Activated T-helper 1 cell treated with anti-CD3 and anti-CD28 coated beads, Interleukin-12 subunit alpha, Interleukin-12 subunit beta, Interleukin-2, Interleukin-4 antibody, amounts not matched to agents 30 ng/mL and 10 ng/mL and 1 ng/mL, durations not matched to agents 14 hours and 24 hours and 36 hours (primary cell): Measurements from ENCODE around the gene OCA2. TPM values are rescaled to one million over a fixed set of nuclear protein-coding genes. Genes with fewer than 3 reads are reported as not detected.

Experiments
- DNase-seq: peaks from one replicate; pipeline ENCODE4 v3.0.0; 2021; ENCODE audit warnings: low spot score
- H3K27ac Mint-ChIP-seq: one replicate; pipeline ENCODE4 v1.8.0; 2021; ENCODE audit warnings: mild to moderate bottlenecking, mixed read lengths
- H3K27me3 Mint-ChIP-seq: one replicate; pipeline ENCODE4 v1.8.0; 2022; ENCODE audit warnings: mild to moderate bottlenecking, moderate library complexity, mixed read lengths; ENCODE audit not compliant: insufficient read depth
- H3K36me3 Mint-ChIP-seq: one replicate; pipeline ENCODE4 v1.8.0; 2021; ENCODE audit warnings: low read depth, mixed read lengths
- H3K4me1 Mint-ChIP-seq: one replicate; pipeline ENCODE4 v1.8.0; 2021; ENCODE audit warnings: low read depth, mixed read lengths
- H3K4me3 Mint-ChIP-seq: one replicate; pipeline ENCODE4 v1.8.0; 2021; ENCODE audit warnings: mild to moderate bottlenecking, moderate library complexity, mixed read lengths
- H3K9me3 Mint-ChIP-seq: one replicate; pipeline ENCODE4 v1.8.0; 2021; ENCODE audit warnings: mixed read lengths
- intact Hi-C: fragments of 100-400 bp; cut with micrococcal nuclease; formaldehyde crosslinking; loops from one replicate; pipeline ENCODE4 v1.15.1; 2024
- total RNA-seq: library from RNA; stranded (reverse); gene quantifications from 2 replicates; pipeline ENCODE4 v1.2.3, GENCODE V29; 2022

OCA2 gene
- total RNA-seq, 1 donor from 2014 or later, result not detected

DNA sequence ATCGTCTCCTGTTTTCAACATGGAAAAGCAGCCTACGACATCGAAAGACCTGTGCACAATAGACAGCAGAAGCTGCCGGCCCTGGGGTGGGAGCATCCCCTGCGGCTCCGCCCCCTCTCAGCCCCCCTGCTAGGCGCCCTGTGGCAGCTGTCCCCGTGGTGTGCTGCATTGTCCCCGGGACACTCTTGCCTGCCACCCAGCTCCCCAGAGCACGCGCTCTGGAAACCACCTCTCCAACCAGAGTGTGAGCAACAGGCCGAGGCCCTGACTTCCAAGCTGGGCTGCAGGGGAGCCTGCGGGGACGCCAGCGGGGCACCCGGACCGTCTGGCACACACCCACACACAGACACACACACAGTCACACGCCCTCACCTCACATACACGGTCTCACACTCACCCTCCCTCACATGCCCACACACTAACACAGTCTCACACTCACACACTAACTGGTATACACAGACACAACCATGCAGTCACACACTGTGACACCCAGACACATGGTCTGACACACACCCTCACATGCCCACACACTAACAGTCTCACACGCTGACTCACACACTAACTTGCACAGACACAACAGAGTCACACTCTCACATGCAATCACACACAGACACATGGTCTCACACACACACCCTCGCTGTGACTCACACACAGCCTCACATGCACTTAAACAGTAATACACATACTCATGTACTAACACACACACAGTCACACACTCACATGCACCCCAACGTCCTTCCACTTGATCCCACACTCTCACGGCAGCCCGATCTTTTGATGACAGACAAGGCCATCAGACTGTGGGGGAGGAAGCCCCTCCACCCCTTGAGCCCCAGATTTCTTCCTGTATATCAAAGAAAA lies 94.7 kb downstream of the OCA2 start:
- Mint-ChIP-seq H3K9me3 (peaks cover 9% of the 10 kb centered on the region), H3K27me3 (no peaks in the 10 kb centered on the region), H3K4me1 (no peaks in the 10 kb centered on the region), H3K4me3 (no peak overlapping the region), H3K36me3 (no peaks in the 10 kb centered on the region), H3K27ac (no peak overlapping the region)
- intact Hi-C loops, result no loop called here
- DNase-seq, result no peak

GRCh38 chr15:28003302-28004037 lies 95.6 kb downstream of the OCA2 start:
- intact Hi-C loops, result no loop called here

DNA sequence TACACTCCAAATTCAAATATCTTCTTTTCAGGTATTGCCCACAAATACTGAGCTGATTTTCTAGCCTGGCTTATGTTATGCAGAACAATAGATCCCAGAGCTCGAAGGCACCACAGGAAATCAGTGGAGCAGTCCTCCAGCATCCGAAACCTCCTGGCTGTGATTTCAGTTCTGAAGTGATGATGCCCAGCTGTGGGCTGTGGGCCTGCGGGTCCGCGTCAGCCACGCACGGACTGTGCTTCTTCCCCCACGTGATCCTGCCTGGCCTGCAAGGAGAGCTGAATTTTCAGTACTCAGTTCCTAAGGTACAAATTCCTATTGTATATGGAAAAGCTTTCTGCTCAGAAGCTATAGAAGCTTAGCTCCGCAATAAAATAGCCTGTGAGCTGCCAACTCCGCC lies 96.2 kb downstream of the OCA2 start:
- H3K36me3 Mint-ChIP-seq, result no peaks in the 10 kb centered on the region
- H3K27me3 Mint-ChIP-seq, result no peaks in the 10 kb centered on the region
- H3K9me3 Mint-ChIP-seq, result peaks cover 9% of the 10 kb centered on the region
- H3K4me1 Mint-ChIP-seq, result no peaks in the 10 kb centered on the region
- no peak overlapping the region for H3K27ac Mint-ChIP-seq
- no peak for DNase-seq
- no peak overlapping the region for H3K4me3 Mint-ChIP-seq
- intact Hi-C loops, result no loop called here

More at GRCh38 chr15:28003302-28004037, 95.6 kb downstream of the OCA2 start:
- Mint-ChIP-seq H3K9me3 (peaks cover 9% of the 10 kb centered on the region), H3K4me3 (no peak overlapping the region), H3K36me3 (no peaks in the 10 kb centered on the region), H3K4me1 (no peaks in the 10 kb centered on the region), H3K27ac (no peak overlapping the region), H3K27me3 (no peaks in the 10 kb centered on the region)
- no peak for DNase-seq

DNA sequence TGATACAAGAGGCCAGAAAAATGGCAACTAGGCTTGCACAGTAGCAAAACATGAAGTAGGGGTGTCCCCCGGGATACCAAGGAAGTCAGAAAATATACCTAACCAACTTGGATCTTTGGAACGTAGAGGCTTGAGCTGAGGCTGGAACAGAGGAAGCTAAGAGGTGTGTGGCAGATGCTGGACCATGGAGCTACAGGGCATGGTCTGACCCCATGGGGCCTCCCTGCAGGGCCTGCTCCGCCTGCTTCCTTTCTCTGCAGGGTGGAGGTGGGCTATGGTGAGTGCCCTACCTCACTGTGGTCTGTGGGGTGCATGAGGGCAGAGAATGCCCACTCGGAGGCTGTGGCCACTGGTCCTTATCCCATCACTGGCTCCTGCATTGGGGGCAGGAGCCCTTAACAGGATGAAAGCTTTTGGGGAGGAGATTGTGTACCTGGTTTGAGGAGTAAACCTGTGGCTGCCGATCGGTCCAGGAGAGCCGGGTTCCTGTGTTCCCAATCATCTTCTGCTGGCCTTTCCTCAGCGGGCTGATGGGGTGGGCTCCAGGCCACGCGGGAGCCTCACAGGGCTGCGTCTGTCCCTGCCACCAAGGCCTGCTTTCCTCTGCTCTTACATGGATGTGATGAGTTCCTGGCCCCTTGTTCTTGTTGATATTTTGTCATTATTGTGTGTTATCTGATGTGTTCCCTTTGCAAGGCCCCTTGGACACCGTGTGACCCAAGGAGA lies 96.8 kb downstream of the OCA2 start:
- H3K36me3 Mint-ChIP-seq, result no peaks in the 10 kb centered on the region
- no peaks in the 10 kb centered on the region for H3K4me1 Mint-ChIP-seq
- DNase-seq, result no peak
- H3K9me3 Mint-ChIP-seq, result peaks cover 9% of the 10 kb centered on the region
- no peaks in the 10 kb centered on the region for H3K27me3 Mint-ChIP-seq
- intact Hi-C loops, result no loop called here
- no peak overlapping the region for H3K27ac Mint-ChIP-seq
- no peak overlapping the region for H3K4me3 Mint-ChIP-seq

GRCh38 chr15:28001641-28002040 lies 97.5 kb downstream of the OCA2 start:
- intact Hi-C loops, result no loop called here
- H3K4me3 Mint-ChIP-seq, result no peak overlapping the region
- H3K27me3 Mint-ChIP-seq, result no peaks in the 10 kb centered on the region
- H3K9me3 Mint-ChIP-seq, result peaks cover 13% of the 10 kb centered on the region
- no peak for DNase-seq
- no peaks in the 10 kb centered on the region for H3K4me1 Mint-ChIP-seq
- H3K27ac Mint-ChIP-seq, result no peak overlapping the region
- H3K36me3 Mint-ChIP-seq, result peaks cover 1% of the 10 kb centered on the region

DNA sequence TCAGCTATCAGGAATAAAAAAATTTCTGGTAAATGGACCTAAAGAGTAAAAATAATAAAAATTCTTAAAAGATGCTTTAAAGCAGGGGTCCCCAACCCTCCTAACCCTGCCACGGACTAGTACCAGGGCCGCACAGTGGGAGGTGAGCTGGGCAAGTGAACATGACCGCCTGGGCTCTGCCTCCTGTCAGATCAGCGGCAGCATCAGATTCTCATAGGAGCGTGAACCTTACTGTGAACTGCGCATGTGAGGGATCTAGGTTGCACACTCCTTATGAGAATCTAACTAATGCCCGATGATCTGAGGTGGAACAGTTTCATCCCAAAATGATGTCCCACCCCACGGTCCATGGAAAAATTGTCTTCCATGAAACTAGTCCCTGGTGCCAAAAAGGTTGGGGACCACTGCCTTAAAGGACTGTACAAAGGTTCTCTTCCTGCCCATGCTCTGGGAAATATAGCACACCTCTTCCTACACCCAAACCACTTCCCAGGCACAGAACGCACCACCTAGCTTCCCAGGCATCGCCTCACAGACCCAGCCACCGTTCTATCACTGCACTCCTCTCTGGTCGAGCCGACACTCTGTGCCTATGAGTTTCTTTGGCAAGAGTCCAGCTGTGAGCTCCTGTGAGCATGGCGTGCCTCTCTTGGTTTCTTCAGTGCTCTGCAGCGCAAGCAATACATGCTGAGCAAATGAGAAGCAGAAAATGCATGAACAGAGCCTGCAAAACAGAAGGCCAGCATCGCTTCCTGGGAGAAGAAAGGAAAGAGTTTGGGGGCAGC lies 104.9 kb downstream of the OCA2 start:
- Mint-ChIP-seq H3K4me3 (no peak overlapping the region), H3K4me1 (no peaks in the 10 kb centered on the region), H3K27me3 (no peaks in the 10 kb centered on the region), H3K9me3 (peaks cover 10% of the 10 kb centered on the region), H3K36me3 (peaks cover 1% of the 10 kb centered on the region), H3K27ac (no peak overlapping the region)
- no peak for DNase-seq
- intact Hi-C loops, result no loop called here

- intact Hi-C loops, result no loop called here
- Mint-ChIP-seq H3K4me1 (no peaks in the 10 kb centered on the region), H3K36me3 (peaks cover 1% of the 10 kb centered on the region), H3K27me3 (no peaks in the 10 kb centered on the region), H3K27ac (no peak overlapping the region), H3K9me3 (peaks cover 10% of the 10 kb centered on the region), H3K4me3 (no peak overlapping the region)
- no peak for DNase-seq
These were observed 105.6 kb downstream of the OCA2 start for GRCh38 chr15:27993544-27993943.

- DNase-seq, result no peak
- intact Hi-C loops, result no loop called here
- Mint-ChIP-seq H3K27ac (no peak overlapping the region), H3K27me3 (no peaks in the 10 kb centered on the region), H3K36me3 (no peaks in the 10 kb centered on the region), H3K4me3 (no peak overlapping the region), H3K9me3 (peaks cover 3% of the 10 kb centered on the region), H3K4me1 (no peaks in the 10 kb centered on the region)
These were observed 108.3 kb downstream of the OCA2 start for GRCh38 chr15:27990521-27991515.

GRCh38 chr15:27989838-27990237 lies 109.3 kb downstream of the OCA2 start:
- no peaks in the 10 kb centered on the region for H3K27me3 Mint-ChIP-seq
- H3K9me3 Mint-ChIP-seq, result peaks cover 2% of the 10 kb centered on the region
- H3K27ac Mint-ChIP-seq, result no peak overlapping the region
- no peaks in the 10 kb centered on the region for H3K36me3 Mint-ChIP-seq
- intact Hi-C loops, result no loop called here
- DNase-seq, result no peak
- no peak overlapping the region for H3K4me3 Mint-ChIP-seq
- no peaks in the 10 kb centered on the region for H3K4me1 Mint-ChIP-seq

DNA sequence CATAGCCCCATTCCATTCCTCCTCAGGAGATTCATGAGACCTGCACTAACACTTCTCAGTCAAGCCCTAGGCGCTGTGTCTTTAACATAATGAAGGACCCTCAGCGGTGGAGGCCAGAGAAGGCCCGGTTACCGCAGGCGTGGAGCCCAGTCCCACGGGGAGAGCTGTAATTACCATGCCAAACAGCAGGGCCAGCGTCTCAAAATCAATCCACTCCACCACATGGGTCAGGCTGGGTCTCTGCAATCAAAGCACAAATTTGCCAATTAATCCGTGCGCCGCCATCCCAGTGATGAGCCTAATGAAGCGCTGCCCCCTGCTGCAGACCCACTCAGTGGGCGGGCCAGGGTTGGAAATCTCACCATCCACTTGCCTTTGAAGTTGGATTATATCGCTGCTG lies 109.7 kb downstream of the OCA2 start:
- DNase-seq, result no peak

DNA sequence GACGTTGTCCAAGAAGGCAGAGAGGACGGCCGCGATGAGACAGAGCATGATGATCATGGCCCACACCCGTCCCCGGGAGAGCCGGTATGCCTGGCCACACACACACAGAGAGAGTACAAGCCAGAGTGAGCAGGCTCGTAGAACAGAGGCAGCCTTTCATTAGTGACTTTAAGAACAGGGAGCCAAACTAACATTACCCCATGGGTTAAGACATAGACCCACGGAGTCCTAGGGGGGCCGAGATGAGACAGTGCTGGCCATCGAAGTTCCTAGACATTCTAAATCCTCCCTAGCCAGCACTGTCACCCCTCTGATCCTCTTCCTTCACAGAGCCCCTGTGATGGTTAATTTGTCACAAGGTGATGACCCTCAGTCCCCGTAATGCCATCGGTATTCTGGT lies 114.0 kb downstream of the OCA2 start:
- intact Hi-C loops, result no loop called here
- H3K27me3 Mint-ChIP-seq, result no peaks in the 10 kb centered on the region
- H3K27ac Mint-ChIP-seq, result no peak overlapping the region
- no peaks in the 10 kb centered on the region for H3K36me3 Mint-ChIP-seq
- no peak overlapping the region for H3K4me3 Mint-ChIP-seq
- H3K9me3 Mint-ChIP-seq, result no peaks in the 10 kb centered on the region
- no peak for DNase-seq
- H3K4me1 Mint-ChIP-seq, result no peaks in the 10 kb centered on the region

More for the DNA sequence above, 109.7 kb downstream of the OCA2 start:
- no peaks in the 10 kb centered on the region for H3K4me1 Mint-ChIP-seq
- H3K4me3 Mint-ChIP-seq, result no peak overlapping the region
- intact Hi-C loops, result no loop called here
- no peaks in the 10 kb centered on the region for H3K36me3 Mint-ChIP-seq
- no peaks in the 10 kb centered on the region for H3K9me3 Mint-ChIP-seq
- no peak overlapping the region for H3K27ac Mint-ChIP-seq
- no peaks in the 10 kb centered on the region for H3K27me3 Mint-ChIP-seq
